ENCODE data around the gene CHGA. TPM values are rescaled to one million over a fixed set of nuclear protein-coding genes. Genes with fewer than 3 reads are reported as not detected.

The CHGA gene
- total and polyA plus RNA-seq, 2 donors from 2014 or later = 0.38 to 6.6 TPM

DNA sequence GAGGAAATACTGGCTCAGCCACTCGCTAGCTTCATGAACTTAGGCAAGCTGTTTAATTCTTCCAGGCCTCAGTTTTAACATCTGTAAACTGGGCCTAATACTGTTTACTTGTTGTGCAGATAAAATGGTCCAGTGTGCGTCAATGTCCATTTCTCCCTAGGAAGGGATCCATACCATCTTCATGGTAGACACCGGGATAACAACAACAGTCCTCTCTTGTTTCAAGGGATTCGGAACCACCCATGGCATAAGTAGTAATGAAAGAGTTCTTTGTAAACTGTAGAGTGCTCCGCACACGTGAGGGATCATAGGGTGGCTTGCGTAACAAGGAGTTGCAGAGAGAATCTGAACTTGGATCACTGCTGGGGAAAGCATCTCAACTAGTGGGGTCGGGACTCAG is 17.3 kb upstream of the CHGA start:
- no peak for DNase-seq

DNA sequence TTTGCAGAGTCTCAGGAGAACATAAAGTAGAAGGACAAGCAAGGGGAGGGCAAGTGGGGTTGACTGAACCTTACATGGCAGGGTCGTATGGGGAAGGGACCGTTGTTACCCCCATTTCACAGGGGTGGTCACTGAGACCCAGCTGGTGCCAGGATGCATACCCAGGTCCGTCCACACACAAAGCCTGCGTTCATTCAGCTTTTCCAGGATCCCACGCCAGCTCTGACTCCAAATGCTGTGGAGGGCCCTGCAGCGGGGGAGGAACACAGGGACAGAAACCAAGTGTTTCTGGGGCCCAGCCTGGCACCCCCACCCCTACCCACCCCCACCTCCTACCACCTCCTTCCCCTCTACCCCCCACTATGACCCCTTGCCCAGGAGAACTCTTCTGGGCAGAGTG is 16.5 kb upstream of the CHGA start:
- intact Hi-C loops (cut with DNase I) = no loop called here
- DNase-seq (no peak), FAIRE-seq (no peak)
- no peak overlapping the region for H3K9ac ChIP-seq (ENCODE audit: low read length in 3 of 3)
- H3K36me3 ChIP-seq (ENCODE audit: control insufficient read depth in 2 of 3, insufficient read depth in 3 of 3, low read length in 3 of 3) = no peaks in the 10 kb centered on the region
- TF ChIP-seq, protein P1, sequence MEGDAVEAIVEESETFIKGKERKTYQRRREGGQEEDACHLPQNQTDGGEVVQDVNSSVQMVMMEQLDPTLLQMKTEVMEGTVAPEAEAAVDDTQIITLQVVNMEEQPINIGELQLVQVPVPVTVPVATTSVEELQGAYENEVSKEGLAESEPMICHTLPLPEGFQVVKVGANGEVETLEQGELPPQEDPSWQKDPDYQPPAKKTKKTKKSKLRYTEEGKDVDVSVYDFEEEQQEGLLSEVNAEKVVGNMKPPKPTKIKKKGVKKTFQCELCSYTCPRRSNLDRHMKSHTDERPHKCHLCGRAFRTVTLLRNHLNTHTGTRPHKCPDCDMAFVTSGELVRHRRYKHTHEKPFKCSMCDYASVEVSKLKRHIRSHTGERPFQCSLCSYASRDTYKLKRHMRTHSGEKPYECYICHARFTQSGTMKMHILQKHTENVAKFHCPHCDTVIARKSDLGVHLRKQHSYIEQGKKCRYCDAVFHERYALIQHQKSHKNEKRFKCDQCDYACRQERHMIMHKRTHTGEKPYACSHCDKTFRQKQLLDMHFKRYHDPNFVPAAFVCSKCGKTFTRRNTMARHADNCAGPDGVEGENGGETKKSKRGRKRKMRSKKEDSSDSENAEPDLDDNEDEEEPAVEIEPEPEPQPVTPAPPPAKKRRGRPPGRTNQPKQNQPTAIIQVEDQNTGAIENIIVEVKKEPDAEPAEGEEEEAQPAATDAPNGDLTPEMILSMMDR (IDR thresholded peaks at IDR 0.05; ENCODE audit: borderline replicate concordance, extremely low read depth, insufficient read depth) = no peak
- no peaks in the 10 kb centered on the region for H3K9me3 ChIP-seq (ENCODE audit: control insufficient read depth in 2 of 3, insufficient read depth in 1 of 3, low read length in 3 of 3)
- no peaks in the 10 kb centered on the region for H3K4me1 ChIP-seq (ENCODE audit: control insufficient read depth in 2 of 3, insufficient read depth in 2 of 3, low read depth in 1 of 3, low read length in 3 of 3)
- H3K27me3 ChIP-seq (ENCODE audit: control insufficient read depth, insufficient read depth, low read length) = no peaks in the 10 kb centered on the region
- H3K4me3 ChIP-seq (ENCODE audit: low read length in 3 of 3) = no peak overlapping the region
- no peak overlapping the region for H3K27ac ChIP-seq (ENCODE audit: low read depth in 2 of 2, low read length in 2 of 2)

More for the DNA sequence above, 17.3 kb upstream of the CHGA start:
- Histone ChIP-seq H3K27me3 (ENCODE audit: control insufficient read depth, insufficient read depth, low read length) (no peaks in the 10 kb centered on the region), H3K36me3 (ENCODE audit: control insufficient read depth in 2 of 3, insufficient read depth in 3 of 3, low read length in 3 of 3) (no peaks in the 10 kb centered on the region), H3K4me1 (ENCODE audit: control insufficient read depth in 2 of 3, insufficient read depth in 2 of 3, low read depth in 1 of 3, low read length in 3 of 3) (no peaks in the 10 kb centered on the region), H3K9ac (ENCODE audit: low read length in 3 of 3) (no peak overlapping the region), H3K4me3 (ENCODE audit: low read length in 3 of 3) (no peak overlapping the region), H3K27ac (ENCODE audit: low read depth in 2 of 2, low read length in 2 of 2) (no peak overlapping the region), H3K9me3 (ENCODE audit: control insufficient read depth in 2 of 3, insufficient read depth in 1 of 3, low read length in 3 of 3) (no peaks in the 10 kb centered on the region)
- FAIRE-seq = no peak
- TF ChIP-seq, protein P1 (IDR thresholded peaks at IDR 0.05; ENCODE audit: borderline replicate concordance, extremely low read depth, insufficient read depth) = no peak
- intact Hi-C loops (cut with DNase I) = no loop called here

DNA sequence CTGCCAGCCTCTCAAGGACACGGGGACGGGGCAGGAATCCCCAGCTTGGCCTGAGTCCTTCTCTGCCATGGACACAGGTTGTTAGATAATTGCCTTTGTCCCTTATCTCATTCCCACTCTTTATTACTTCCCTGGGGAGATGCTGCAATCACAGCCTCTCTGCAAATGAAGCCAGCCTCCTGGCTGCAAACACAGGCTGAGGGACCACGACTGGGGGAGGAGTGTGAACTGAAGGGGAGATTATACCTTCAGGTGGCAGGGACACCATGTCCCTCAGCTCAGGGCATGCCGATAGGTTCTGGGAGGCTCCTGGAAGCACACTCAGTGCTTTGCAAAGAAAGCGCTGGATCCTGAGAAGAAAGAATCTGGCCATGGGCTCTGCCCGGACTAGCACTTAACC is 16.1 kb upstream of the CHGA start:
- no peak overlapping the region for H3K4me3 ChIP-seq (ENCODE audit: low read length in 3 of 3)
- FAIRE-seq (no peak), DNase-seq (no peak)
- no peaks in the 10 kb centered on the region for H3K4me1 ChIP-seq (ENCODE audit: control insufficient read depth in 2 of 3, insufficient read depth in 2 of 3, low read depth in 1 of 3, low read length in 3 of 3)
- H3K27ac ChIP-seq (ENCODE audit: low read depth in 2 of 2, low read length in 2 of 2) = no peak overlapping the region
- no peak overlapping the region for H3K9ac ChIP-seq (ENCODE audit: low read length in 3 of 3)
- intact Hi-C loops (cut with DNase I) = no loop called here
- H3K27me3 ChIP-seq (ENCODE audit: control insufficient read depth, insufficient read depth, low read length) = no peaks in the 10 kb centered on the region
- H3K36me3 ChIP-seq (ENCODE audit: control insufficient read depth in 2 of 3, insufficient read depth in 3 of 3, low read length in 3 of 3) = no peaks in the 10 kb centered on the region
- TF ChIP-seq, protein P1 (IDR thresholded peaks at IDR 0.05; ENCODE audit: borderline replicate concordance, extremely low read depth, insufficient read depth) = no peak
- no peaks in the 10 kb centered on the region for H3K9me3 ChIP-seq (ENCODE audit: control insufficient read depth in 2 of 3, insufficient read depth in 1 of 3, low read length in 3 of 3)

DNA sequence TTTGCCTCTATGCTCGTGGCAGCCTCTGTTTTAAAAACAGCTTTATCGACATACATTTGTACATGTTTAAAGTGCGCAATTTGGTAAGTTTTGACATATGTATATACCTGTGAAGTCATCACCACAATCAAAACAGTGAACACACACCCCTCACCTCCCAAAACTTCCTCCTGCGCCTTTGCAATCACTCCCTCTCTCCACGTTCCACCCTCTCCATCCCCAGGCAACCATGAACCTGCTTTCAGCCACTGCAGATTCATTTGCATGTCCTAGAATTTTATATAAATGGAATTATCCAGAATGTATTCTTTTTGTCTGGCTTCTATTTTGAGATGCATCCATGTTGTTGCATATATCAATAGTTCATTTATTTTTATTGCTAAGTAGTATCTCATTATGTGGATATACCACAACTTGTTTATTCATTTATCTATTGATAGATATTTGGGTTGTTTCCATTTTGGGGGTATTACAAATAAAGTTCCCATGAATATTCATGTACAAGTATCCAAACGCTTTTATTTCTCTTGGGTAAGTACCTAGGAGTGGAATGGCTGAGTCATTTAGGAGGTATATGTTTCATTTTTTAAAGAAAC is 15.5 kb upstream of the CHGA start:
- H3K27me3 ChIP-seq (ENCODE audit: control insufficient read depth, insufficient read depth, low read length) = no peaks in the 10 kb centered on the region
- no peaks in the 10 kb centered on the region for H3K9me3 ChIP-seq (ENCODE audit: control insufficient read depth in 2 of 3, insufficient read depth in 1 of 3, low read length in 3 of 3)
- no peaks in the 10 kb centered on the region for H3K4me1 ChIP-seq (ENCODE audit: control insufficient read depth in 2 of 3, insufficient read depth in 2 of 3, low read depth in 1 of 3, low read length in 3 of 3)
- TF ChIP-seq, protein P1 (IDR thresholded peaks at IDR 0.05; ENCODE audit: borderline replicate concordance, extremely low read depth, insufficient read depth) = no peak
- no peak overlapping the region for H3K9ac ChIP-seq (ENCODE audit: low read length in 3 of 3)
- no peaks in the 10 kb centered on the region for H3K36me3 ChIP-seq (ENCODE audit: control insufficient read depth in 2 of 3, insufficient read depth in 3 of 3, low read length in 3 of 3)
- DNase-seq = no peak
- intact Hi-C loops (cut with DNase I) = no loop called here
- FAIRE-seq = no peak
- H3K4me3 ChIP-seq (ENCODE audit: low read length in 3 of 3) = no peak overlapping the region
- no peak overlapping the region for H3K27ac ChIP-seq (ENCODE audit: low read depth in 2 of 2, low read length in 2 of 2)
